Body of pancreas (tissue), 4 donors: ENCODE measurements around the gene ACTL10.

ENCODE experiments used
- CTCF ChIP-seq, 7 experiments: fragments of 450-650 bp in 4 of 7; fragments of 200-600 bp in 3 of 7; sonication (generic) in 3 of 7; IDR thresholded peaks; one replicate each; pipeline ENCODE4 v1.5.1; 2016 to 2019; ENCODE audit warnings: antibody characterized with exemption in 7 of 7
- POLR2A ChIP-seq, 3 donors: fragments of 450-650 bp; IDR thresholded peaks; one replicate each; pipeline ENCODE4 v1.6.1; 2016; ENCODE audit warnings: antibody characterized with exemption in 3 of 3, mild to moderate bottlenecking in 2 of 3

- TF ChIP-seq CTCF (IDR thresholded peaks at IDR 0.05) (no peak), POLR2A (IDR thresholded peaks at IDR 0.05) (no peak)
Observed at GRCh38 chr20:33709398-33709797, 42.7 kb downstream of the ACTL10 start.
